SIG-M5 treated with dmso at 0.1 percent for 504 hours (cell line): ENCODE measurements around the gene TMEM202.
"Not testable (repeated sequence)": the region's sequence is repeated elsewhere in the genome, so short reads cannot be mapped to it uniquely, and the experiment has no call there.

Experiments
- DNase-seq: peaks from one replicate; lab custom pipeline; 2025; ENCODE audit not compliant: unreplicated experiment; lab: John Stamatoyannopoulos, UW

Gene TMEM202

DNA sequence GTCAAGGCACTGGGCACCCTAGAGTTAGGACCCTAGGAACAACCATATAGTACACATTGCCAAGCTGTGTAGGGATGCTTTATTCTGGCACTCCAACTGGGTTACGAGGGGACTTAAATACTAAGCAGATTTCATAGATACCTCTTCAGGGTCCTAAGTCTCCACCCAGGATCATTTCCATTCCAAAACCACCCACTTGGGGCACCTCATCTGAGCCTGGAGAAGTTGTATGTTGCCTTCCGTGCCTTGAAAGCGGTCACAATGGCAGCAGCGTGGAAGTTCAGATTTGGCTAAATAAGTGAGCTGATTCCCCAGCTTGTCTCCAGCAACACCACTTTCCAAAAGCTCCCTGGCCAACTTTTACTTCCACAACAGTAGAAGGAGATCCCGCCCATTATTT, 4.6 kb downstream of the TMEM202 start:
- DNase-seq, result no peak

- DNase-seq, result no peak
These were observed 6.3 kb downstream of the TMEM202 start for GRCh38 chr15:72404356-72404755.

- DNase-seq, result no peak
These were observed 6.7 kb downstream of the TMEM202 start for GRCh38 chr15:72404841-72405240.

DNA sequence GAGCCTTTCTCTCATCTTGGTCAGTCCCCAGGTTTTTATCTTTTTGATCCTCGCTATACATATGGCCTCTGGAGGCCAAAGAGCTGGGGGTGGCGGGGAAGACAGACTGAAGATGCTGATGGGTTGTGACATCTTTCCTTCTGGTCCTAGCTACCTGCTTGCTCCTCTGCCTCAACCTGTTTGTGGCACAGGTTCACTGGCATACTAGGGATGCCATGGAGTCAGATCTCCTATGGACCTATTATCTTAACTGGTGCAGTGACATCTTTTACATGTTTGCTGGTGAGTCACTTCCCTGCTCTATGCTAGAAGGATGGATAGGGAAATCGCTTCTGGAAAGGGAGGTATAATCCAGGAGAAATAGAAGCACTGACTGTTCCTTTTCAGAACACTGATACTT, 8.8 kb downstream of the TMEM202 start:
- DNase-seq, result no peak

GRCh38 chr15:72411111-72411510, 13.0 kb downstream of the TMEM202 start:
- no peak for DNase-seq

GRCh38 chr15:72411544-72411943, 13.4 kb downstream of the TMEM202 start:
- no peak for DNase-seq

- DNase-seq, result not testable (repeated sequence)
These were observed 15.2 kb downstream of the TMEM202 start for GRCh38 chr15:72413337-72413736.

GRCh38 chr15:72415304-72415703, 17.2 kb downstream of the TMEM202 start:
- DNase-seq, result no peak

GRCh38 chr15:72419768-72420167, 21.7 kb downstream of the TMEM202 start:
- not testable (repeated sequence) for DNase-seq

DNA sequence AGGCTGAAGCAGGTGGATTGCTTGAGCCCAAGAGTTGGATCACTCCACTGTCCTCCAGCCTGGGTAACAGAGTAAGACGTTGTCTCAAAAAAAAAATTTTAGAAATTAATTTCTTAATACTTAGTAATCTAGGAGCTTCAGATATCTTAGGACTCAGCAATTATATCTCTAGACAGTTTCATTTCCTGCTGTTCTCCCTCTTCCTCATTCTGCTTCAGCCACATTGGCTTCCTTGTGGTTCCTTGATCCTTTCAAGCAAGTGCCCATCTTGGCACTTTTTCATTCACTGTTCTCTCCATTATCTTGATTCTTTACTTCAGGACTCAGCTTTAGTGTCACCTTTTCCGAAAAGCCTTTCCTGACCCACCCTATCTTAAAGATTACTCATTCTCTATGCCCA, 22.5 kb downstream of the TMEM202 start:
- DNase-seq, result peak; percentile 62

- no peak for DNase-seq
These were observed 23.4 kb downstream of the TMEM202 start for GRCh38 chr15:72421484-72421883.

DNA sequence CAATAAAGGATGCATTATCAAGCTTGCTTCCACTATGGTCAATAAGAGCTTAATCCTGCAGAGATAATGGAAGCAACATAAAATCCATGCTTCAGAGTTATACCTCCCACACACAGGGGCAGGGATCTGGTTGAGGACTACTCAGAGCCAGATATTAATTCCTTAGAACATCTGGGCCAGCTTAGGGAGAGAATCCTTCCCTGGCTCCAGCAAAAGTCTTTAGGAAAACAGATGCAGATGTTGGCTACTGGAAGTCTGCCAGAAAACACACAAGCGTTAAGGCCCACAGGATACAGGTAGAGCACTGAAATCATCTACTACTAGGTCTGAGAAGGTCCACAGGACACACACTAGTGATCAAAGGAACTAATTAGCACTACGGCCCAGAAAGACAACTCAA, 25.2 kb downstream of the TMEM202 start:
- DNase-seq, result no peak

DNA sequence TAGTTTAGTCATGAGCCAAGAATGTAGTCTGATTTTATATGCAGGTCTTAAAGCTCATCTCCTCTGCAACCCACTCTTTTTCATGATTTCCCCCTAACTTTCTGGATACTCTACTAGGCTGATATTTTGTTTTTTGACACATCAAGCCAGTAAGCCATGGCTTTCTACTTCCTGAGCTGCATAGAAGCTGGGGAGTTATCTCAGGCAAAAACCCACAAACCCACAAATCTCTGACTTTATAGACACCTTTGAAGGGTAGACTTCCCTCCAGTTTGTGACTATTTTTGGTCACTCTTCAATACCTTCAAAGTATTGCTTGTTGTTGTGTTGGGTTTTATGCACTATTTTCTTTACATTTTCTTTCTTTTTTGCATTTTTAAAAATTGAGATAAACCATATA, 28.6 kb downstream of the TMEM202 start:
- no peak for DNase-seq

GRCh38 chr15:72437650-72438316, 39.7 kb downstream of the TMEM202 start:
- no peak for DNase-seq

DNA sequence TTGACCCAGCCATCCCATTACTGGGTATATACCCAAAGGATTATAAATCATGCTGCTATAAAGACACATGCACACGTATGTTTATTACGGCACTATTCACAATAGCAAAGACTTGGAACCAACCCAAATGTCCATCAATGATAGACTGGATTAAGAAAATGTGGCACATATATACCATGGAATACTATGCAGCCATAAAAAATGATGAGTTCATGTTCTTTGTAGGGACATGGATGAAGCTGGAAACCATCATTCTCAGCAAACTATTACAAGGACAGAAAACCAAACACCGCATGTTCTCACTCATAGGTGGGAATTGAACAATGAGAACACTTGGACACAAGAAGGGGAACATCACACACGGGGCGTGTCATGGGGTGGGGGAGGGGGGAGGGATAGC, 44.7 kb downstream of the TMEM202 start:
- DNase-seq, result not testable (repeated sequence)

- no peak for DNase-seq
These were observed 47.3 kb downstream of the TMEM202 start for GRCh38 chr15:72445426-72445825.

- DNase-seq, result no peak
These were observed 52.7 kb downstream of the TMEM202 start for GRCh38 chr15:72450805-72451204.

DNA sequence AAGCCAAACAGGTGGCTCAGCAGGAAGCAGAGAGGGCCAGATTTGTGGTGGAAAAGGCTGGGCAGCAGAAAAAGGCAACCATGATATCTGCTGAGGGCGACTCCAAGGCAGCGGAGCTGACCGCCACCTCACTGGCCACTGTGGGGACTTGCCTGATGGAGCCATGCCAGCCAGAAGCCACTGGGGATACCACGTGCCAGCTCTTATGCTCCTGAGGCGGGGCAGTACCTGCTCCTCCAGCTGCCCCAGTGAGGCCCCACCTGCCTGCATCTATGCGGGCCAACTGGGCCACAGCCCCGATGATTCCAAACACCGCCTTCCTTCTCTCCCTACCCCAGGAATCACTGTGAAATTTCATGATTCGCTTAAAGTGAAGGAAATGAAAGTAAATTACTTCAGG, 53.1 kb downstream of the TMEM202 start:
- DNase-seq, result no peak

- DNase-seq, result no peak
These were observed 58.6 kb downstream of the TMEM202 start for GRCh38 chr15:72456684-72457083.
